Measurements from ENCODE around the gene CRYBB3.
"Not testable (repeated sequence)": the region's sequence is repeated elsewhere in the genome, so short reads cannot be mapped to it uniquely, and the experiment has no call there.

Gene CRYBB3

GRCh38 chr22:25176175-25176574, 23.5 kb upstream of the CRYBB3 start:
- no peak for DNase-seq

DNA sequence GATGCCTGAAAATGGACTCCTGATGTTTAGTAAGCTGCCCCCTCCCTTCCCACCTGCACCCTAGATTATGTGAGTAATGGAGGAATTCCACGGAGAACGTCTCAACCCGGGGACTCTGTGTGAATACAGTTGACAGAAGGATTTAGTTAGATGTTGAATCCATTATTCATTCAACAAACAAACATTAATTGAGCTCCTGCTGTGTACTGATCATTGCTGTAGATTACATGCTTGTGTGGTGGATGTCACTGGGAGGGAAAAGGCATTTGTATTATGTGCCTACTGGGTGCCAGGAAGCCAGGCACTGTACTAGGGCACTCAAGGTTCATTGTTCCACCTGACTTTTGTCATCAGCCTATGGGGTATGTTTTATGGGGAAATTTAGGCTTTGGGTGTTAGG, 22.9 kb upstream of the CRYBB3 start:
- no peak for DNase-seq

- no peak for DNase-seq
Measured at GRCh38 chr22:25177226-25177625, 22.4 kb upstream of the CRYBB3 start.

- DNase-seq: no peak
Measured at GRCh38 chr22:25177895-25178294, 21.8 kb upstream of the CRYBB3 start.

GRCh38 chr22:25178348-25178747, 21.3 kb upstream of the CRYBB3 start:
- not testable (repeated sequence) for DNase-seq

DNA sequence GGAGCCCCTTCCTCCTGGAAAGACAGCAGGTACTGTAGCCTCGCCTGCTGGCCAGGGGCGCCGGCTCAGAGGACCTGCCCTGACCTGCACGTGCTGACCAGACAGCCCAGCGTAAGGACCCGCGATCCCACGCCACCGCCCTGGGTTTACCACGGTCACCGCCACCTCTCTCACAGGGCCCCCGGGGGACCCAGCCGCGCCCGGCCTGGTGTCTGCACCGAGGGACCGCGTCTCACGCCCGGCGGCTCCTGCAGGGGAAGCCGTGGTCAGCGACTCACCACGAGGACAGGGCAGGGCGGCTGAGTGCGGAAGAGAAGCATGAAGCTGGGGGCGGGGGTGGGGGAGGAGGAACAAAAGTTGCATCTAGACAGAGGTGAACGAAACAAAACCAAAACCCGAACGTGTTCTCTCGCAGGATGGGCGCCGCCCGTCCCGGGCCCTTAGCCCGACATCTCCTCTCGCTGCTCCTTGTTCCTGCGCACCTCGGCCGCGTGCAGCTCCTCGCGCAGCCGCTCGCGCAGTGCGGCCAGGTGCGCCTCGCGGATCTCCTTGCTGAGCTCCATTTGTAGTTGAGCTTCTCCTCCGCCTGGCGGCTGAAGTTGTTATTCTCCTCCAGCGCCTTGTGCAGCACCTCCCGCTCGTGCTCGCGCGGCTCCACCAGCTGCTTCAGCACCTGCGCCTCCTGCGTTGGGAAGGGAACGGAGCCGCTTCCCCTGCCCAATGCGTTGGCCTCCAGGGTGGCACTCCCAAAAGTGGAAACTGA, 20.6 kb upstream of the CRYBB3 start:
- DNase-seq: not testable (repeated sequence)

- no peak for DNase-seq
Measured at GRCh38 chr22:25182131-25183110, 17.2 kb upstream of the CRYBB3 start.

DNA sequence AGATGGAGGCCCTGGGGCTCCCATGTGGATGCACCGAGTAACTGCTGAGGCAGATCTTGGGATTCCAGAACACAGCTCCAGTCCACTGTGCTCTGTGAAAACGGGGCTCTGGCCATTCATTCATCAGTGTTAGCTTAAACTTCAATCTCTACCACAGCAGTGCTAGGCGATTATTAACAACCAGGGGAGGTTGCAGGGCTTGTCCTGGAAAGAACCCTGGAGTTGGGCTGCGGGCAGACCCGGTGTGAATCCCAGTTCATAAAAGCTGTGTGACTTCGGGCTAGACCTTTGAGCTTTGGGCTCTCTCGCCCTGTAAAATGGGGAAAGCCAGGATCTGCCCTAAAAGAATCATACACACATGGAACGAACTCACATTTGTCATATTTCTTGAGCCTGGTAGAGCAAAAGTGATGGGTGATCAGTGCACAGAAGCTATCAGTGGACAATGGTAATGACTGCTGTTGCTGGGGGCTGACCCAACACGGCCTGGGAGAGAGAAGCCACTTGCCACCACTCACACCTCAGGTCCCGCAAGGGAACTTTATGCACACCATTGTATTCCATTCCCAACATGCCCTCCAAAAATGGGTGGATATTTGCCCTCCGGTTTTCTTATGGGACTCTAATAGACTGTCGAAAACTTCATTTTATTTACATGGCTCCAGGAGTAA, 15.6 kb upstream of the CRYBB3 start:
- no peak for DNase-seq

DNA sequence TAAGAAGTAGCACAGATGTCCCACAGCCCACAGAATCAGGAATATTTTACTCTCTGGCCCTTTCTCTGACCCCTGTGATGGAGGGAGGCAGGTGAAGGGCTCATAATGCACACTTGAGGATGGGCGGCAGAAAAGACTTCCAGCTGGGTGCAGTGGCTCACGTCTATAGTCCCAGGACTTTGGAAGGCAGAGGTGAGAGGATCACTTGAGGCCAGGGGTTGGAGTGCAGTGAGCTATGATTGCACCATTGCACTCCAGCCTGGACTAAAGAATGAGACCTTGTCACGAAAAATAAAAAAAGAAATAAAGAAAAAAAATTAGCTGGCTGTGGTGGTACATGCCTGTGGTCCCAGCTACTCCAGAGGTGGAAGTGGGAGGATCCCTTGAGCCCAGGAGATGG, 13.5 kb upstream of the CRYBB3 start:
- no peak for DNase-seq

DNA sequence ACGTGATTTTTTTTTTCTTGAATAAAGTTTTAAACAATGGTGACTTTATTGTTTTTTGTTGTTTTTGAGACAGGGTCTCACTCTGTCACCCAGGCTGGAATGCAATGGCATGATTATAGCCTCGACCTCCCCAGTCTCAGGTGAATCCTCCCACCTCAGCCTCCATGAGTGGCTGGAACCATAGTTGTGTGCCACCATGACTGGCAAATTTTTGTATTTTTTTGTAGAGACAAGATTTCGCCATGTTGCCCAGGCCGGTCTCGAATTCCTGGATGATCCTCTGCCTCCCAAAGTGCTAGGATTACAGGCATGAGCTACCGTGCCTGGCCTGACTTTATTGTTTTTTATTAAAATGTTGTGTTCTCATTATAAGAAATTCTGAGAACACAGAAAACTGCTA, 12.2 kb upstream of the CRYBB3 start:
- no peak for DNase-seq

- no peak for DNase-seq
Measured at GRCh38 chr22:25192406-25192805, 7.3 kb upstream of the CRYBB3 start.

DNA sequence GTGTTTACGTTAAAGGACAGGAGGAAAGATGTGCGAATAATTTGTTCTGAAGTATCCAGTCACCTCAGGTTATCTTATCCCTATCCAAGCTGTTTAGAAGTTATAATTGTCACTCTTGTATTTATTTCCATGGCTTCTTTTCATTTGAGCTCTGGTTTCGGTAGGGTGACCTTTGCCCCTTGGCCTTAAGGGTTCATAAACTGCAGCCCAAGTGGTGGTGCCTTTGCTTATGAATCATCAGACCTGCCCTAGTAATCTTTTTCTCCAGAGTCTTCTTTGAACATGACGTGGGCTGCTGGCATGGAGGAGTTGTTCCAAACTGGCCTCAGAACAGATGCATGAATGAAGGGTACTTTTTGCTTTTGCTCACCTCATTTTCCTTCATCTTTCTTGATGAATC, 6.5 kb upstream of the CRYBB3 start:
- DNase-seq: no peak

- DNase-seq: no peak
Measured at GRCh38 chr22:25193548-25193947, 6.1 kb upstream of the CRYBB3 start.

DNA sequence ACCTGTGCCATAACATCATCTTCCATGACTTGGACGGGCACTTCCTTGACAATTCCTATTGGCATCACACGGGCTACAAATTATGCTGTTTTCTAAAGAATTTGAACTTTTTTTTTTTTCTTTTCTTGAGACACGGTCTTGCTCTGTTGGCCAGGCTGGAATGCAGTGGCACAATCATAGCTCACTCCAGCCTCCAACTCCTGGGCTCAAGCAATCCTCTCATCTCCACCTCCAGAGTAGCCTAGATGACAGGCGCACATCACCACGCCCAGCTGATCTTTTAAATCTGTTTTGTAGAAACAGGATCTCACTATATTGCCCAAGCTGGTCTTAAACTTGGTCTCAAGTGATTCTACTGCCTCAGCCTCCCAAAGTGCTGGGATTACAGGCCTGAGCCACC, 3.3 kb upstream of the CRYBB3 start:
- DNase-seq: no peak

GRCh38 chr22:25197340-25197739, 2.3 kb upstream of the CRYBB3 start:
- DNase-seq: no peak

DNA sequence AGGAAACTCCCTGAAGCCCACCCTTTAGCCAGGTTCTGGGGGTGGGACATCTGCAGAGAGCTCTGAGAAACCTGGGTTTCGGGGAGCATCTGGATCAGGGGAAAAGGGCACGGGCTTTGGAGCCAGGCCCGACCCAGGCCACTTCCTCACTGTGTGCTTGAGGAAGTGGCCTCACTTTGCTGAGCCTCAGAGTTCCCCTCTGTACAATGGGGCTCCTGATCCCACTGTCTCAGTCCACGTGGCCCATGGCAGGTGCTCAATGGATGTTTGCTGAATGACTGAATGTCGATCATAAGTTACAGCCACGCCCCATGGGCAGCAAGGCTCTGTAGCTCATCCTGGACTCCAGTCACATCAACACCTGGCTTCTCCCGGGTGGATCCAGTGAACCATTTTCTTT, 1.3 kb downstream of the CRYBB3 start:
- no peak for DNase-seq

- DNase-seq: no peak
Measured at GRCh38 chr22:25201557-25202273, 2.1 kb downstream of the CRYBB3 start.

DNA sequence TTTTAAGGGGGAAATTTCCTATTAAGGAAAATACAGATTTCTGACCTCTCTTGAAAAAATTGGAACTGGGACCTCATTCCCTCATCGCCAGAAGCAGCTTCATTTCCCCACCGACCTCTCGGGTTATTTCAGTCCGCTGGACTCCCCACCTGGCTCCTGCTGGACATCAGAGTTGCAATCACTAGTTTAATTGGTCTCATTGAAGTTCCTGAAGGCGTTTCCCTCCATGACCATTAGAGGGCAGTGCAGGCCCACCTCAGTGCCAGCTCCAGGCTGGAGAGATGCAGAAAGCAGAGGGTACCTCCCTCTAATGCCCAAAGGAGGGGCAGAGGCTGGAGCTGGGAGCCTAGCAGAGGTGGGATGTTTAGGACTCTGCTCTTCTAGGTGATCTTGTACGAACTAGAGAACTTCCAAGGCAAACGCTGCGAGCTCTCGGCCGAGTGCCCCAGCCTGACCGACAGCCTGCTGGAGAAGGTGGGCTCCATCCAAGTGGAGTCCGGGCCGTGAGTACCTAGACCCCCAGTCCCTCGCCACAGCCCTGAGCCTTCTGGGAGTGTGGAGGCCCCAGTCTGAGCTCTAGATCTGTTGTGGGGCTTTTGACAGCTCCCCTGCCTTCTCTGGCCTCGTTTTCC, 2.7 kb downstream of the CRYBB3 start:
- peak; percentile 27 to 48 for DNase-seq

DNA sequence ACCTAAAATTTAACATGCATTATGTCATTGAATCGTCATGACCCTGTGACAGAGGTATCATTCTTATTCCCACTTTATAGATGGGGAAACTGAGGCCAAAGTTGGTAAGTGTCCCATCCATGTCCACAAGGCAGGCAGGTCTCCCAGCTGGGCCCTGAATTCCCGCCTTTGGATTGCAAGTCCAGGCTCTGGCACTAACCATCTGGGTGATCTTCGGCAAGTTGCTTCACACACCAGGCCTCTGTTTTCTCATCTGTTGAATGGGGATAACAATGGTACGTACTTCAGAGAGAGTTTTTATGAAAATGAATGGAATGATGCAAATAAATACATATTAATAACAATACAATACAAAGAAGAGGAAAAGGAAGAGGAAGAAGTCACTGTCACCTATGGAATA, 3.4 kb downstream of the CRYBB3 start:
- DNase-seq: no peak

DNA sequence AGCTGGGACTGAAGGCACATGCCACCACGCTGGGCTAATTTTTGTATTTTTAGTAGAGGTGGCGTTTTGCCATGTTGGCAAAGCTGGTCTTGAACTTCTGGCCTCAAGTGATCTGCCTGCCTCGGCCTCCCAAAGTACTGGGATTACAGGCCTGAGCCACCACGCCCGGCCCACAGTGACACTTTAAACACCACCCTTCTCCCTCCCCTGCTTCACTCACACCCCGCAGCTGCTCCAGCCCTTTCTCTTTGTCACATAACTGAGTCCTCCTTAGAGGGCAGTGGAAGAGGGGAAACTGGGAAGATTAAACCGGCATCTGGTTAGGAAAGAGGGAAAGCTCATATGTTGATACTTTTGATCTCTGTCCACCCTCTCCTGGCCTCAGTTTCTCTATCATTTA, 4.9 kb downstream of the CRYBB3 start:
- not testable (repeated sequence) for DNase-seq

DNA sequence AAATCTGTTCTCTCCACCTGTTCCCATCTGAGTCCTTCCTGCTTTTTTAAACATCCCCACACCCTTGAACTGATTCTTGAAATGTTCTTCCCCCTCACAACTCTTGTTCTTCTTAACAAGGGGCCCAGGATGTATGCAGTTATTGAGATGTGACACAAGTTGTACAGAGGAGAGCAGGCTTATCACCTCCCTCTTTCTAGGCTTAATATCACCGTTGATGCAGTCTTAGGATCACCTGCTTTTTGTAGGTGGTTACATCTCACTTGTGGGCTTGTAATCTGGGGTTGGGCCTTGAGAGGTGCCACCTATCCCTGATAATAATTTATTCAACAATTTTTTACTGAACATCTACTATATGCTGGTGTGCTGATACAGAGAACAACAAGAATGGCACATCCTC, 6.2 kb downstream of the CRYBB3 start:
- DNase-seq: no peak

DNA sequence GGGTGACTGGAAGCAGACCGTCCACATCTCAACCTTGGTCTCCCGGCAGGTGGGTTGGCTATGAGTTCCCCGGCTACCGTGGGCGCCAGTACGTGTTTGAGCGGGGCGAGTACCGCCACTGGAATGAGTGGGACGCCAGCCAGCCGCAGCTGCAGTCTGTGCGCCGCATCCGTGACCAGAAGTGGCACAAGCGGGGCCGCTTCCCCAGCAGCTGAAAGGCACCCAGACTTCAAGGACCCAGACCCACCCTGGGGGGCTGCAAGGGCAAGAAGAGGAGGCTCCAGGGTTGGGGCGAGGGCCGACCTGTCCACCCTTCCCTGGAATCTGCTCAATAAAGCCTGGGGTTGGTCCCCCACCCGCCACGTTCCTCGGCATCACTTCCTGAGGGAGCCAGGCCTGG, 7.3 kb downstream of the CRYBB3 start:
- no peak for DNase-seq

Measured in CD4-positive, alpha-beta T cell treated with Interleukin-4 for 1 hour (primary cell).